ENCODE measurements around the gene GINS3.

DNA sequence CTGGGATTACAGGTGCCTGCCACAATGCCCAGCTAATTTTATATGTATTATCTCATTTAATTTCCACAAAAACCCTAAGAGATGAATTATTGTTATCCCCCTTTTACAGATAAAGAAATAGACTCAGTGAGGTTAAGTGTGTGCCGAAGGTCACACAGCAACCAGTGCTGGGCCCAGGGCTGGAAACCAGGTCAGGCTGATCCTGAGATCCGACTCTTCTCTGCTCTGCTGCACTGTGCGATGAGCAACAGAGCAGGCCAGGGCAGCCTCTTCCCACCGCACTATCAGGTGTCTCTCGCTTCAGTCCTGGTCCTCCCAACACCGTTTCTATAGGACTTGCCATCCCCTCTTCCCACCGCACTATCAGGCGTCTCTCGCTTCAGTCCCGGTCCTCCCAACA, 24.8 kb downstream of the GINS3 start:
- TF ChIP-seq FOXM1 (IDR thresholded peaks at IDR 0.05; ENCODE audit: borderline replicate concordance) (no peak), PKNOX1 (IDR thresholded peaks at IDR 0.05) (no peak), SP1 (IDR thresholded peaks at IDR 0.05) (no peak)
